B cell (primary cell): Measurements from ENCODE around the gene RABL2A.
"Not testable (repeated sequence)": the region's sequence is repeated elsewhere in the genome, so short reads cannot be mapped to it uniquely, and the experiment has no call there.

Experiments used
- EZH2 ChIP-seq: IDR thresholded peaks from 2 replicates; pipeline ENCODE4 v1.6.1; 2012; ENCODE audit warnings: borderline replicate concordance, low read depth, mild to moderate bottlenecking, moderate library complexity, low read length; ENCODE audit not compliant: insufficient read depth, poor library complexity, severe bottlenecking
- TF ChIP-seq, protein P1 (sequence below): fragments of 200-600 bp; IDR thresholded peaks from one replicate; pipeline ENCODE4 v1.8.0; 2022; ENCODE audit warnings: antibody characterized with exemption, mild to moderate bottlenecking

DNA sequence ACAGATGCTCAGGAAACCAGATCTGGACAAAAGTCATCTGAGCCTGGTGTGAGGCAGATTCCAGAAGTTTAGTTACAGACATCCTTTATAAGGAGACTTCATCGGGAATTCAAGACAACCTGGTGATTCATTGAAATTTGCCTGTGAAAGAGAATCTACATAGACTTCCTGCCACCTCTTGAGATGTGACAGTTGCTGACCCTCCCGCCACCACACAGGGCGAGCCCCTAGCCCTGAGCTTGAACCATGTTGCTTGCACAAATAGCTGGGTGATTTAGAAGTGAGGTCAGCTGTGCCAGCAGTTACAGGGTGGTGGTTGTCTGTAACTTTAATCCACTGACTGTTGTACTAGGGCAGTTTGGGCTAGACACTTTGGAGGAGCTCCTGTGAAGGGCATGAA is 11.0 kb downstream of the RABL2A start:
- TF ChIP-seq, protein P1, sequence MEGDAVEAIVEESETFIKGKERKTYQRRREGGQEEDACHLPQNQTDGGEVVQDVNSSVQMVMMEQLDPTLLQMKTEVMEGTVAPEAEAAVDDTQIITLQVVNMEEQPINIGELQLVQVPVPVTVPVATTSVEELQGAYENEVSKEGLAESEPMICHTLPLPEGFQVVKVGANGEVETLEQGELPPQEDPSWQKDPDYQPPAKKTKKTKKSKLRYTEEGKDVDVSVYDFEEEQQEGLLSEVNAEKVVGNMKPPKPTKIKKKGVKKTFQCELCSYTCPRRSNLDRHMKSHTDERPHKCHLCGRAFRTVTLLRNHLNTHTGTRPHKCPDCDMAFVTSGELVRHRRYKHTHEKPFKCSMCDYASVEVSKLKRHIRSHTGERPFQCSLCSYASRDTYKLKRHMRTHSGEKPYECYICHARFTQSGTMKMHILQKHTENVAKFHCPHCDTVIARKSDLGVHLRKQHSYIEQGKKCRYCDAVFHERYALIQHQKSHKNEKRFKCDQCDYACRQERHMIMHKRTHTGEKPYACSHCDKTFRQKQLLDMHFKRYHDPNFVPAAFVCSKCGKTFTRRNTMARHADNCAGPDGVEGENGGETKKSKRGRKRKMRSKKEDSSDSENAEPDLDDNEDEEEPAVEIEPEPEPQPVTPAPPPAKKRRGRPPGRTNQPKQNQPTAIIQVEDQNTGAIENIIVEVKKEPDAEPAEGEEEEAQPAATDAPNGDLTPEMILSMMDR, result not testable (repeated sequence)
- TF ChIP-seq EZH2, result not testable (repeated sequence)
